NCI-H146 treated with DMSO at 0.1 percent for 48 hours (cell line): Measurements from ENCODE around the gene ECT2.
A peak's percentile ranks its signal among the peaks of the same experiment; 100 is the strongest.
"Not testable (repeated sequence)": the region's sequence is repeated elsewhere in the genome, so short reads cannot be mapped to it uniquely, and the experiment has no call there.

Experiments
- DNase-seq: peaks from one replicate; lab custom pipeline; 2025; ENCODE audit not compliant: unreplicated experiment; lab: John Stamatoyannopoulos, UW

Gene ECT2

GRCh38 chr3:172750368-172751174, at the start of gene ECT2:
TSS of gene ECT2 (plus strand) at chr3:172750726. CDS start at chr3:172754531, 3,805 bp downstream.
- peak; percentile 100 for DNase-seq

- DNase-seq, result no peak
Measured at GRCh38 chr3:172700936-172701455, 49.5 kb upstream of the ECT2 start.

GRCh38 chr3:172701751-172702150, 48.8 kb upstream of the ECT2 start:
- peak; percentile 37 for DNase-seq

DNA sequence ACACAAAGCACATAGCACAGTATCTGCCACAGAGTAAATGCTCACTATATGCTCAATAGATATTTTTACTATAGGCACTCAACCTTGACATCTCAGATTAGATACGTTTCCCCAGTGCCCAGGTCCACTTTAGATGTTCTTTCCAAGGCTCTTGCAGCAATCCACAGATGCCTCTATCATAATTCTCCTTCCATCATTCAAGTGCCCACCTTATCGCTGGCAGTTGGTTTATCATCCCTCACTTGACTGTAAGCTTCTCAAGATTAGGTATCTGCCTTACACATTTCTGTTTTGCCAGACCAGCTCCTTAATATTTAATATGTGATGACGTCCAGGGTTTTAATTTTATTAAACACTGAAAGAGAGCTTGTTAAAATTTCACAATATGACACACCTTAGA, 48.3 kb upstream of the ECT2 start:
- DNase-seq, result no peak

DNA sequence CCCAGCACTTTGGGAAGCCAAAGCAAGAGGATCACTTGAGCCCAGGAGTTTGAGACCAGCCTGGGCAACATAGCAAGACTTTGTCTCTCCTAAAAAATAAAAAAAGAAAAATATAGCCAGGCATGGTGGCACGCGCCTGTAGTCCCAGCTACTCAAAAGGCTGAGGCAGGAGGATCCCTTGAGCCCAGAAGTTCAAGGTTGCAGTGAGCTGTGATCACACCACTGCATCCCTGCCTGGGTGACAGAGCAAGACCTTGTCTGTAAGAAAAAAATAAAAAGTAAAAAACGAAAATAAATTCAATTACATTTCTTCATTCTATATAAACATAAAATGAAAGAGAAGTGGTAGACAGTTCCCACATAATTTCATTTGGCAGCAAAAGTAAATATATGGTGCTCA, 47.8 kb upstream of the ECT2 start:
- not testable (repeated sequence) for DNase-seq

DNA sequence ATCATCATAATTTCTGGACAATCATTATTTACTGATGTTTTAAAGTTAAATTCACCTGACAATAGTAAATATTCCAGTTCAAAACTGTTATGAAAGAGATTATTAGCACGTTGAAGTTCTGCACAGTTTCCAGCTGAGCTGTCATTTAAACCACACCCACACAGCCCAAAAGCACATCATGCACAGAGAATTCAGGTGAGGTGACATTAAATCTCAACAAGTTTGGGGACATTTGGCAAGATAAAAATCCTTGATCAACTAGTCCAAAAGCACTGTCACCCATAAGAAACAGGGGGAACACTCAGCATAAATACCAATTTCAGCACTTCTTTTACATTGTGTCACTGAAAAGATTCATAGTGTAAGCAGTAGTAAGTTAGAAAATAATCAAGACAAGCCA, 46.5 kb upstream of the ECT2 start:
- no peak for DNase-seq

DNA sequence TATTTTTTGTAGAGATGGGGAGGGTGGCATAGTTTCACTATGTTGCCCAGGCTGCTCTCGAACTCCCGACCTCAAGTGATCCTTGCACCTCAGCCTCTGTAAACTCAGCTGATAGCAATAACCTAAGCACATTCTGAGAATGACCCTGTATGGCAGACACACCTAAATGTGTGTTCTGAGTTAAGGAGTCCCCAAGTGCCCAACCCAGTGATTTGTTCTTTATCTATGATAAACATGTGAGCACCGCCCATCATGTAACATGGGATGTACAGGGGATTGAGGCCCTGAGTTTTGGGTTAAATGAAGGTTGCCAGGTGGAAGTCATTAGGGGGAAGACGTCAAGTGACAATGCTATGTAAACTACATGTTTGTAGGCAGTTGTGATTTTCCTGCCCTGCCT, 45.4 kb upstream of the ECT2 start:
- no peak for DNase-seq

DNA sequence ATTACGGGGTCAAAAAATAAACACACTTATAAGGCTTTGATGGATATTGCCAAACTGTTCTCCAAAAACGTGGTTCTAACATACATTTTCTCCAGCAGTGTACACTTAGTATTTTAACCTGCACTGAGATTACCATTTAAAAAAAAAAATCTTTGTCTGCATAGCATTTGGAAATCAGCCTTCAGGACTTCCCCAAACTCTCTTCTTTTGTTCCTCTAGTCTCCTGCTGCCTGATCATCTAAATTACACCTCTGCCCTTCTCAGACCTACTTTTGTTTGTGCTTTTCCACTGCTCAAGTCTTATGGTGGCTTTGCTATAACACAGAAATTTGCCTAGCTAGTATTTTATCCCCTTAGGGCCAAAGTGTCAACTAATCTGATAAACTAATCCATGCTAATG, 43.5 kb upstream of the ECT2 start:
- no peak for DNase-seq

DNA sequence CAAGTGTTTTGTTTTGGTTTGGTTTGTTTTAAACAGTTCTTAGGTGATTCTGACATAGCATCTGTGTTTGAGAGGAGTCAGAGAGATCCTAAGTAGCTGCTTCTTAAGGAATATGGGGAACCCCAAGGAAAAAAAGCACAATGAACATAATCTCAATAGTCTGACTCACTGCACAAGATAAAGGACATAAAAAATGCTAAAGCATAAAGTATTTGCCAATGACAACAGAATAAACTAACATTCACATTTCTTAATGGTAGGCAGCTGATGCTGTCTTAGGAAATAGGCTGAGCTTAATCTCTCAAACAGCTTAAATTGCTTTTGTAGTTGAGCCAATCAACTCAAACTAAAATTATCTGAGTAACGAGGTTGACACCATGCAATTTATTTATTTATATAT, 42.6 kb upstream of the ECT2 start:
- no peak for DNase-seq

GRCh38 chr3:172708921-172709773, 41.4 kb upstream of the ECT2 start:
- no peak for DNase-seq

DNA sequence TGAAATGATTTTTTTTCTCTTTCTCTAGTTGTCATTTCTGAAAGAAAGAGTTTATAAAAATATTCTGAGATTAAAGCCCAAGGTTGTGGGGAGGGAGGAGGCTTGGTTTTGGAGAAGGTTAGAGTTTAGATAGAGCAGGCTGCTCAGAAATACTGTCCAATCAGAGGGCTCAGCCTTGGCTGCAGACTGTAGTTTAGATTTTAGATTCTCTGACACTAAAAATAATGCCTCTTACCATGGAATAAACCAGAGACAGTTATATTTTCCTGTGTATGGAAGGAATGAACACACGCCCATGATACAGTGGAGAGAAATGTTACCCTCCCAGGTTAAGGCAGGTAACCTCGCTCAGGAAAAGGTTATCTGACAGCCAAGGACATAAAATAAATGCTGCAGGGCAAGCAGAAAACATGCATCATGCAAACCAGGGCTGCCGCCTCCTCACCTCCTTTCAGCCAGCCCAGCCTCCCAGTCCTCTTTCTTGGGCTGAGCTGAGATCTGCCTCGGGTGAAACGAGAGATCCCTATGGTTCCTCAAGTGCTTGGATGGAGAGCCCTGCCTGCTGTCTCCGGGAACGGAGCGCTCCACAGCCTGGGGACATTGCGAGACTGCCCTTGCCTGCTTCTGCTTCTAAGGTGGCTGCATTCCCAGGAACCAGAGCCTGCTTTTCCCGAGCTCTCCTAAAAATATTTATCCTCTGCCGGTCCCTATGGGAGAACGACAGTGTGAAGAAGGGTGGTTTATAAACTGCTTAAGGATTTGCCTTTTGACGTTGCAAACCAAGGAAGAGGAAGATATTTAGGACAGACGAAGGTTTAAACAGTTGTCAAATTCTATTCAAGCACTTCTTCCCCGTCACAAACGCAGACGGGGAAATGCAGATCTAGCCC, 40.5 kb upstream of the ECT2 start:
- peak; percentile 47 for DNase-seq

GRCh38 chr3:172710664-172711453, 39.7 kb upstream of the ECT2 start, which contains the start of gene NCEH1:
TSS of gene NCEH1 (minus strand) at chr3:172711067. CDS start at chr3:172710984, 83 bp downstream.
- DNase-seq, result peak; percentile 100

DNA sequence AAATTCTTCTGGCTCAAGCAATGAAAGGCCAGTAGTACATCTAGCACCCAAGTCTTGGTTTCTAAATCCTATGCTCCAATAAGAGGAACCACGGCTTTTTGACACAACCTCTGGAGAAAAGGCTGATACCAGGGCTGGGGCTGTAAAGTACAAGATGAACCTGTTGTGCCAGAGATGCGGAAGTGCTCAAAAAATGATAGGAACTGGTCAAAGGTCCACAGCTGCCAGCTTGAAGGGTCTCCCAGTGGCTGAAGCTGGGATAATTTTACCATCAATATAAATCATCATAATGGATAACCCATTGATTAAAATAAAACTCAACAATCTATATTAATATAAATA, 39.1 kb upstream of the ECT2 start:
- peak; percentile 83 for DNase-seq

- no peak for DNase-seq
Measured at GRCh38 chr3:172713316-172713715, 37.2 kb upstream of the ECT2 start.

GRCh38 chr3:172716476-172716875, 34.0 kb upstream of the ECT2 start:
- DNase-seq, result no peak

GRCh38 chr3:172717493-172718088, 32.9 kb upstream of the ECT2 start:
- no peak for DNase-seq

- not testable (repeated sequence) for DNase-seq
Measured at GRCh38 chr3:172722536-172723040, 27.9 kb upstream of the ECT2 start.

DNA sequence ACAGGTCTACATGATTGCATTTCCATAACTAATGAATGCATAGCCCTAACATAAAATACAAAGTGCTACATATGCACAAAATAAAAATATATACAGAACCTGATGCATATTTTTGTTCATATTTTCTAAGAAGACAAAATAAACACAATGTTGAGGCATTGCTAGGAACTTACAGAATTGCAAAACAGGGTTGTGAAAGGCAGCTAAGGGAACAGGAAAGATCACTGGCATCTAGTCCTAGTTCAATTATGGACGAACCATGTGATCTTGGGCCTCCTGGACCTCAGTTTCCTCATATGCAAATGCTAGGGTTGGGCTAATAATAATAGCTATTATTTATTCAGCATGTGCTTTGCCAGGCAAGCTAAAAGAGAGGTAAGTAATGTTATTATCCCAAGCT, 24.1 kb upstream of the ECT2 start:
- DNase-seq, result no peak

GRCh38 chr3:172735014-172735413, 15.5 kb upstream of the ECT2 start:
- no peak for DNase-seq

- no peak for DNase-seq
Measured at GRCh38 chr3:172739462-172739861, 11.1 kb upstream of the ECT2 start.
